ENCODE data around the gene AFMID. TPM values are rescaled to one million over a fixed set of nuclear protein-coding genes. Genes with fewer than 3 reads are reported as not detected.
A peak's percentile ranks its signal among the peaks of the same experiment; 100 is the strongest.
"Not testable (repeated sequence)": the region's sequence is repeated elsewhere in the genome, so short reads cannot be mapped to it uniquely, and the experiment has no call there.

AFMID gene
- 16.0 and 20.9 TPM in 2 replicates for total RNA-seq (2014; rRNA removed; shearing (Covaris generic))

GRCh38 chr17:78186692-78187595 lies at the start of gene AFMID, which contains the start of gene TK1:
Gene AFMID (plus strand): TSS chr17:78187362. CDS start chr17:78187371, 9 bp downstream.
Gene TK1 (minus strand): TSS chr17:78187052. CDS start chr17:78186994, 58 bp downstream.
- DNase-seq (ENCODE audit: low read depth), result peak; percentile 94

GRCh38 chr17:78137392-78138203 lies 49.6 kb upstream of the AFMID start:
- DNase-seq (ENCODE audit: low read depth), result no peak

- no peak for DNase-seq (ENCODE audit: low read depth)
Measured at GRCh38 chr17:78138204-78139060, 48.7 kb upstream of the AFMID start.

GRCh38 chr17:78139861-78140168 lies 47.3 kb upstream of the AFMID start:
- DNase-seq (ENCODE audit: low read depth), result not testable (repeated sequence)

- peak; percentile 91 for DNase-seq (ENCODE audit: low read depth)
Measured at GRCh38 chr17:78140169-78141051, 46.8 kb upstream of the AFMID start.

- DNase-seq (ENCODE audit: low read depth), result no peak
Measured at GRCh38 chr17:78141437-78142118, 45.6 kb upstream of the AFMID start.

GRCh38 chr17:78142119-78142861 lies 44.9 kb upstream of the AFMID start:
- peak; percentile 61 for DNase-seq (ENCODE audit: low read depth)

- DNase-seq (ENCODE audit: low read depth), result no peak
Measured at GRCh38 chr17:78143214-78144146, 43.7 kb upstream of the AFMID start.

GRCh38 chr17:78144147-78144719 lies 42.9 kb upstream of the AFMID start:
- DNase-seq (ENCODE audit: low read depth), result peak; percentile 61

GRCh38 chr17:78144736-78145641 lies 42.2 kb upstream of the AFMID start:
- DNase-seq (ENCODE audit: low read depth), result peak; percentile 56

GRCh38 chr17:78146471-78146869 lies 40.7 kb upstream of the AFMID start:
- DNase-seq (ENCODE audit: low read depth), result no peak

- DNase-seq (ENCODE audit: low read depth), result no peak
Measured at GRCh38 chr17:78146881-78147280, 40.3 kb upstream of the AFMID start.

GRCh38 chr17:78147315-78147998 lies 39.7 kb upstream of the AFMID start:
- no peak for DNase-seq (ENCODE audit: low read depth)

GRCh38 chr17:78148286-78149016 lies 38.7 kb upstream of the AFMID start:
- DNase-seq (ENCODE audit: low read depth), result no peak

- peak; percentile 37 for DNase-seq (ENCODE audit: low read depth)
Measured at GRCh38 chr17:78151514-78152008, 35.6 kb upstream of the AFMID start.
